Pulmonary artery endothelial cell (primary cell): ENCODE results near the gene STK11. TPM values are rescaled to one million over a fixed set of nuclear protein-coding genes. Genes with fewer than 3 reads are reported as not detected.

Source experiments
- DNase-seq: peaks from one replicate; pipeline ENCODE4 v3.0.0-alpha.2; 2011; ENCODE audit warnings: low read depth, low spot score
- total RNA-seq: library from RNA; depleted of rRNA; stranded (reverse); fragments of >200 nt; gene quantifications from 2 replicates; pipeline ENCODE4 v1.2.3, GENCODE V29; 2014

The STK11 gene
- total RNA-seq, 1 donor from 2014 or later = 100 TPM

GRCh38 chr19:1248786-1249297, 43.3 kb downstream of the STK11 start:
- DNase-seq = no peak

DNA sequence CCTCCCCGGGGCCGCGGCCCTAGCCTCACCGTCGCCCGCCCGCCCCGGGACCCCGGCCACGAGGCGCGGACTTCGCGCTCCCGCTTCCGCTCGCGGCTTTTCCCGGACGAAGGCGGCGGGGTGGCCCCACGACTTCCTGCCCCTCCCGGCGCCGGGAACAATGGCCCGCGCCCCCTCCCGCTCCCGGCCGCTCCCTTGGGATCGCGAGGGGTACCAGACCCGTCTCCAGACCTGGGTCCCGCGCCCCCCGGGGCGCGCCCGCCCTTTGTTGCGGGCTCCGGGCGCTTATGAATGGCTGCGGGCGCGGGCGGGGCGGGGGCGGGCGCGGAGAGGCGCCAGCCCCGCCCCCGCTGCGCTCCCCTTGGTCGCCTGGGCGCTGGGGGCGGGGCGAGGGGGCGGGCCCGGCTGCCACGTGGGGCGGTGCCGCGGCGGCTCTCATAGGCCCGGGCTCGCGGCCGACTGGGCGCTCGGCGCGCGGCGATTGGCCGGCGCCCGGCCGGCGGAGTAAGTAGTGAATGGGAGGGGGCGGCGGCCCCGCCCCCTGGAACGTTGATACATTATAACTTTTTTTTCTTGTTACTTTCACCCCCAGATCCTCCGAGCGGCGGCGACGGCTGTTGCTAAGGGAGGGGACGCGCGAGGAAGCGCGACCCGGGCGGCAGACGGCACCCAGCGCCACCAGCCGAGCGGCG, 43.9 kb downstream of the STK11 start:
- no peak for DNase-seq

- no peak for DNase-seq
Measured at GRCh38 chr19:1249990-1250436, 44.4 kb downstream of the STK11 start.

DNA sequence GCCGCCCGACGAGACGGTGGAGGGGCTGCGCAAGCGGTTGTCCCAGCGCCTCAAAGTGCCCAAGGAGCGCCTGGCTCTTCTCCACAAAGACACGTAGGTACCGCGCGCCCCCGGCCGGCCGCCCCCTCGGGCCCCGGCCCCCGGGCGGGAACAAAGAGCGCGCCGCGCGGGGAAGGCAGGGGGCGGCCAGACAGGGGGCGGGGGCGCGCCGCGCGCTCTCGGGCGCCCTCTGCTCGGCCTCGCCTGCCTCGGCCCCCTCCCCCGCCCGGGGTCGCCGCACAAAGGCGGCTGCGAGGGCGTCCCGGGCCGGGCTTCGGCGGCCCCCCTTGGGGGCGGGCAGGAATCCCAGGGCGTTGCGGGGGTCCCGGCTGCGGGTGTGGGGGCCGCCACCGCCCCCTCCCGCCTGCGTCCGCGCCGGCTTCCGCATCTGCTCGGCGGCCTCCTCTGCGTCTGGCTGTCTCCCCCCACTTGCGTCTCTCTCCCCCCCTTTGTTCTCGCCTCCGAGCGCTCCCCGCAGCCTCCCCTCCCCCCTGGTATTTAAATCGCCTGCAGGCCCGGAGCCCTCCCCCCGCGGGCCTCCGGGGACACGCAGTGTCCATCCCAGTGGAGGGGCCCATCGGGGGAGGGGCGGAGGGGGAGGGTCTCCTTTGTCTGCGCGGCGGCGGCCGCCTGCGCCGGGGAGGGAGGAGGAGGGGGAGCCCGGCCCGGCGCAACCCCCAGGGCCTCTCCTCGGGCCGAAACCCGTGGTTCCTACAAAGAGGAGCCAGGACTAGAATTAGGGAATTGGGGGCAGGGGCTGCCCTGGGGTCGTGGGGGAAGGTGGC, 45.1 kb downstream of the STK11 start:
- no peak for DNase-seq

DNA sequence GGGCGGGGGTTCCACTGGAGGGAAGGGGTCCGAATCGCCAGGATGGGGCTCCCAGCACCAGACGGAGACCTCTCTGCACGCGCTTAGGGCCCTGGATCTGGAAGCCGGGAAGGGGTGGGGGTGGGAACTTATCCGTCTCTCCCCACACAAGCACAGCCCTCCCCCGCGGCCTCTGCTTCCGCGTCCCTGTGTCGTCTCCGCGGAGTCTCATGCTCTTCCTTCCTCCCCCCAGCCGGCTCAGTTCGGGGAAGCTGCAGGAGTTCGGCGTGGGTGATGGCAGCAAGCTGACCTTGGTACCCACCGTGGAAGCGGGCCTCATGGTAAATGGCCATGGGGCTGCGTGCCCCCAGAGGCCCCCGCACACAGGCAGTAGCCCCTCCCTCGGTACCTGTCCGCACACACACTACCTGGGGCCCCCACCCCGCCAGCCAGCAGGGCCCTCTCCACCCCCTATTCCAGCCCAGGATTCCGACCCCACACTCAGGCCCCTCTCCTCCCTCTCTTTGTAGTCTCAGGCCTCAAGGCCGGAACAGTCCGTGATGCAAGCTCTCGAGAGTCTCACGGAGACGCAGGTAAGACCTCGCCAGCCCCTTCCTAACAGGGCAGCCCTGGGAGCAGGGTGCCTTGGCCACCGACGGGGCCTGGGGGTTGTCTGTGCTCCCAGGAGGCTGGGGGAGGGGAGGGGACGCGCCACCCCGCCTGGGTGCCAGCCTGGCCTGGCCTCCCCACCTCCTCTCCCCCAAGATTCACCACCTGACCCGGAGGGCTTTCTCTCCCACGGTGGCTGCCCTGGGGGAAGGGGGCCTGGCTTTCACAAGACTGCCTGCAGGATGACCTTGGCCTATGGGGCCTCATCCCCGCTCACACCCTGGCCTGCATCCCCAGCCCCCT, 46.0 kb downstream of the STK11 start:
- no peak for DNase-seq

DNA sequence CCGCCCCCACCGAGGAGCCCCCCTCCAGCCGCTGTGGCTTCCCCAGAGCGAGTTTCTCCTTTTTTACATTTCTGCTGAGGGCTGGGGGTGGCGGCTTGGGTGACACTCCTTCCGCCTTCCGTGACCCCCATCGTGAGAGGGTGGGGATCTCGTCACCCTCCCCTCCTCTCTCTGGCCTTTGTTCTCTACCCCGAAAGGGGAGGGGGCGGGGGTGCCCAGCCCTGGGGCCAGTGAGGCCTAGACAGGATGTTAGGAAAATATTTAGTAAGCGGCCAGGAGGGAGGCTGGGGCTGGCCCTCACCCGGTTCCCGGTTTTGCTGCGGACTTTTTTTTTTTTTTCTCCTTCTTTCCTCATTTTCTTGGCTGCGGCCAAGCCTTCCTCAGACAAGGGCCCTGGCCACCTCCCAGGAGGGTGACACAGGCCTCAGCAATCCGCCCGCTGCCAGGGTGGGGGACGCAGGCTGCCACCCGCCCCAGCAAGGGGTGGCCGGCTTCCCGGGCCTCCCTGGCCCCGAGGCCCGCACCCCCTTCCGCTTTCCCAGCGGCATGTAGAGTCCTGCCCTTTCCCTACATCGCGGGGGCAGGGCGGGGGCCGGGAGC, 46.7 kb downstream of the STK11 start:
- no peak for DNase-seq

GRCh38 chr19:1252821-1253513, 47.4 kb downstream of the STK11 start:
- DNase-seq = no peak

- no peak for DNase-seq
Measured at GRCh38 chr19:1253514-1254080, 48.0 kb downstream of the STK11 start.

DNA sequence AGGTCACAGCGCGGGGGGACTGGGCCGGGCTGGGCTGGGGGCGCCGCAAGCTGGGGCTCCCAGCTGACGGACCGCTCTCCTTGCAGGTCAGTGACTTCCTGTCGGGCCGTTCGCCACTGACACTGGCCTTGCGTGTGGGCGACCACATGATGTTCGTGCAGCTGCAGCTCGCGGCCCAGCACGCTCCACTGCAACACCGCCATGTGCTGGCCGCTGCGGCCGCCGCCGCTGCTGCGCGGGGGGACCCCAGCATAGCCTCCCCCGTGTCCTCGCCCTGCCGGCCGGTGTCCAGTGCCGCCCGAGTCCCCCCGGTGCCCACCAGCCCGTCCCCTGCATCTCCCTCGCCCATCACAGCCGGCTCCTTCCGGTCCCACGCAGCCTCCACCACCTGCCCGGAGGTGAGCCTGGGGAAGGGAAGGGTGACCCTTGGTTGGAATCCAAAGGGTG, 48.5 kb downstream of the STK11 start:
- DNase-seq = no peak

DNA sequence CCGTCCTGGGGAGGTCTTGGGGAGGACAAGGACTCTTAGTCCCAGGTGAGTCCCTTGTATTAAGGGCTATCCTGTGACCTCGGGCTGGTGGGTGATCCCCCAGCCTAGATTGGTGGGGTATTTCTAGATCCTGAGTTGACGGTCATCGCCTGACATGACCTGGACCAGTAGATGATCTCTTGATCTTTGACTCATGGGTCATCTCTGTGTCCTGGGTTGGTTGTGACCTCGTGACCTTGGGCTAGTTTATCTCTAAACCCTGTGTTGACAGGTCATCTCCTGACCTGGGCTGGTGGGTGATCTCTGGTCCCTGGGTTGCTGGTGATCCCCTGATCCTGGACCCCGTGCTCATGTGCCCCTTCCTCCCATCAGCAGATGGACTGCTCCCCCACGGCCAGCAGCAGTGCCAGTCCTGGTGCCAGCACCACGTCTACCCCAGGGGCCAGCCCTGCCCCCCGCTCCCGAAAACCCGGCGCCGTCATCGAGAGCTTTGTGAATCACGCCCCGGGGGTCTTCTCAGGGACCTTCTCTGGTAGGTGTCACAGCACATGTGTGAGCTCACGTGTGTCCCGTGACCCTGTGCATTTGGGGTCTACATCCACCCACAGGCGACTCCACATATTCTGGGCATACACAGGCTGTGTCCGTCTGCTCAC, 49.1 kb downstream of the STK11 start:
- DNase-seq = no peak

DNA sequence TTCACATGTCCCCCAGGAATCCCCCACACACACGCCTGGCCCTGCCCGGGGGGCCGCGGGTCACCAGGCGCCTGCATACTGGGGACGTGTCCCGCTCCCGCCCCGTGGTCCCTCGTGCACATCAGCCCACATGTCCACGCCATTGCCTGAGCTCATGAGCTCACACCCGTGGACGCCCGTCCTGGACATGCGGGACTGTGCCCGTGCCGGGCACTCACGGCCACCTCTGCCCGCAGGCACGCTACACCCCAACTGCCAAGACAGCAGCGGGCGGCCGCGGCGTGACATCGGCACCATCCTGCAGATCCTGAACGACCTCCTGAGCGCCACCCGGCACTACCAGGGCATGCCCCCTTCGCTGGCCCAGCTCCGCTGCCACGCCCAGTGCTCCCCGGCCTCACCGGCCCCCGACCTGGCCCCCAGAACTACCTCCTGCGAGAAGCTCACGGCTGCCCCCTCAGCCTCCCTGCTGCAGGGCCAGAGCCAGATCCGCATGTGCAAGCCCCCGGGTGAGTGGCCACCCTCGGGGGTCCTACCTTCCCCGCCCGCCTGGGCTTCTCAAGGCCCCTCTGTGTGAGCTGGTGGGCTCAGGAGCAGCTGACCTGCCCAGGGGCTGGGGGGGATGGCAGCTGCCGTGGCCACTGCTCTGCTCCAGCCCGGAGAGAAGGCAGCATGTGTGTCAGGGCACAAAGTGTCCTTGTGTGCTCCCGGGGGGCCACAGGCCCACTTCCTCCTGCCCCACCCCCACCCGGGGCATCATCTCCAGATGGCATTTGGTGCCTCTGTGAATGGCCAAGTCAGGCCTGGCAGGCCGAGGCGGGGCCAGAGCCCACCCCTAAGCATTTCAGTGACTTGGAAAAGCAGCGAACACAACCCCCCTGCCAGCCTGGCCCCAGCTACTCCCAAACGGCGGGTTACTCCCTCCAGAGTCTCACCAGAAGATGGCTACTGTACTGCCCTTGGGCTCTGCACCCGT, 49.9 kb downstream of the STK11 start:
- no peak for DNase-seq

- no peak for DNase-seq
Measured at GRCh38 chr19:1256646-1257474, 51.3 kb downstream of the STK11 start.

- no peak for DNase-seq
Measured at GRCh38 chr19:1257475-1258162, 52.0 kb downstream of the STK11 start.

GRCh38 chr19:1258163-1258492, 52.5 kb downstream of the STK11 start:
- no peak for DNase-seq

GRCh38 chr19:1258707-1259205, 53.2 kb downstream of the STK11 start:
- no peak for DNase-seq

- no peak for DNase-seq
Measured at GRCh38 chr19:1259206-1259875, 53.8 kb downstream of the STK11 start.
